GM19351 (cell line): ENCODE data around the gene NME3.

ENCODE experiments used
- ATAC-seq: cut with Tn5 transposase; IDR thresholded peaks from one replicate; pipeline ENCODE4 v1.9.1; 2021; ENCODE audit warnings: mild to moderate bottlenecking, moderate library complexity; ENCODE audit not compliant: unreplicated experiment

NME3 gene

GRCh38 chr16:1729445-1729844, 41.9 kb downstream of the NME3 start:
- no peak for ATAC-seq

GRCh38 chr16:1729026-1729425, 42.3 kb downstream of the NME3 start:
- no peak for ATAC-seq

DNA sequence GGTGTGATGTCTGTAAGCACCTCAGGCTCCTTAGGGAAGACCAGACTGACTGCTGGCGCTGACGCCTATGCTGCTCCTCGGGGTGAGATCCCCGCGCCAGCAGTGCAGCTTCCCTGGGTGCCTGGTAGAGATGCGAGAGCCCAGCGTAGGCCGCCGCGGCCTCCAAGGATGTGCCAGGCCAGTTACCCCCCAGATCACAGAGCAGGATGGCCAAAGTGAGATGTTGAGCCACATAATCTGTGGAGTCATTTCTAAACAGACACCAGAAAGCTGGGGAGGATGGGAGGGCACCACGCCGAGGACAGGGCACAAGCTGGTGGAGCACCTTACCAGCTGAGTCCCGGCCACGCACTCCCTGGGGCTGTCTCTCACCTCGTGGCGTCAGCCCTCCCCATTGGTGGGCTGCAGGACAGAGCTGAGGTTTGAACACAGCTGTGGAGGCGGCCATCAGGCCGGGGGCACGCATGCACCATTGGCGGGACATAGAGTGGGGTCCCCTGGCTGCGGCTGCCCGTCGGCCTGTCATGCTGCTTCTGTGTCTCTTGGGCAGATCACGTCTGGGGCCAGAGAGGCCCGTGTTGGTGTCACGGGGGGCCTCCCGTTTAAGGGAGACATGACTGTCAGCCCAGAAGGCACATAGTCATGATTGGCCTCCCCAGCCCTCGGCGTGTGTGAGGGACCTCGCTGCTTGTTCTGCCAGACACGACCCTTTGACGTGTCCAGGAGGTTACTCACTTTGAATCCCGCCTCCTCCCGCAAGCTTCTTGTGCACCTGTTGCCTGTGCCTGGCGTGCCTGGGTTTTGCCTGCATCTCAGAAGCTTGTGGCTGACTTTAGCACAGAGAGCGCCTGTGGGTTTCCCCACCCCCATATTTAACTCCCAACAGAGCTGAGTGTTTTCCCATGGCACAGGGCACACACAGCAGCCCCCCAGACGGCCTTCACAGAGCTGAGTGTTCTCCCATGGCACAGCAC, 43.4 kb downstream of the NME3 start:
- ATAC-seq, result no peak

DNA sequence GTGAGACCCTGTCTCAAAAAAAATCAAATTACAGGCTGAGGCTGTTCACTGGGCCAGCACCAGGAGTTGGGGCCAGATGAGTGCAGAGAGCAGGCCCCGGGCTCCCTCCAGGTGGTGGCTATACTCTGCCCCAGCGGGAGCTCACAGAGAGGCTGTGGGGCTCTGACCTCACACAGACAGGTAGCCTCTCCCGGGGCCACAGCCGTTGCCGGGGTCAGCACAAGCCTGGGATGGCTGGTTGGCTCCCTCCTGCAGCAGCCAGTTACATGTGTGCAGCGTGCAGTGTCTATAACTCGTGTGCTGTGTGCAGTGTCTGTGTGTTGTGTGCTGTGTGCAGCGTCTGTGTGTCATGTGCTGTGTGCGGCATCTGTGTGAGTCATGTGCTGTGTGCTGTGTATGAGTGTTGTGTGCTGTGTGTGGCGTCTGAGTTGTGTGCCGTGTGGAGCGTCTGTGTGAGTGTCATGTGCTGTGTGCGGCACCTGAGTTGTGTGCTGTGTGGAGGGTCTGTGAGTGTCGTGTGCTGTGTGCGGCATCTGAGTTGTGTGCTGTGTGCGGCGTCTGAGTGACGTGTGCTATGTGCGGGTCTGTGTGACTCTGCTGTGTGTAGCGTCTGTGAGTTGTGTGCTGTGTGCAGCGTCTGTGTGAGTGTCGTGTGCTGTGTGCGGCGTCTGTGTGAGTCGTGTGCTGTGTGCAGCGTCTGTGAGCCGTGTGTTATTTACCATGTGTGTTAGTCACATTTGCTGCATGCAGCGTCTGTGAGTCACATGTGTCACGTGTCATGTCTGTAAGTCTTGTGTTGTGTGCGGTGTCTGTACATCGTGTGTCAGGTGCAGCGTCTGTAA, 44.5 kb downstream of the NME3 start:
- ATAC-seq, result no peak

GRCh38 chr16:1724491-1724890, 46.9 kb downstream of the NME3 start:
- no peak for ATAC-seq

DNA sequence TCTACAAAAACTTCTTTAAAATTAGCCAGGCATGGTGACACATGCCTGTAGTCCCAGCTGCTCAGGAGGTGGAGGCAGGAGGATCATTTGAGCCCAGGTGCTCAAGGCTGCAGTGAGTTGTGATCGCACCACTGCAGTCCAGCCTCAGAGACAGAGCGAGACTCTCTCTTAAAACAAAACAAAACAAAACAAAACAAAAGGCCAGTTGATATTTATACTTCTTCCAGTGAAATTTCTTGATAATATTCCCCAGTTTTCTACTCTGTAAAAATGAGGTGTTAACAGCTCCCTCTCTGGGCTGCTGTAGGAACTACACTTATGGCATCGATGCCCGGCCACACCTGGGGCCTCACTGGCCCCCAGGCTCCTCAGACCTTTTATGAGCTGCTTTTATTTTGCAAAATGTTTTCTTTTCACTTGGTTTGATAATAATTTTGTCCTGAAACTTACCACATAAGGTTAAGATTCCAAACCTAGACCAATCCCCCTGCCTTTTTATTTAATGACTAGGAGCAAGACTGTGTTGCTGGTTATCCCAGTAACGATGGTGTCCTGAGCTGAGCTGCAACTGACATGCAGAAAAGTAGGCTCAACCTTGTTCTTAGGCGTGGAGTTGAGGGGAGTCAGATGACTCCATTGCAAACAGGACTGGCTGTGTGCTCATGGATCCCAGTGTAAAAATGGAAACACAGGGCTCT, 47.7 kb downstream of the NME3 start:
- no peak for ATAC-seq

GRCh38 chr16:1721372-1721771, 50.0 kb downstream of the NME3 start:
- no peak for ATAC-seq
